IMR-90 (cell line): Measurements from ENCODE around the gene PCDHGB6.

Source experiments
- CEBPB ChIP-seq: IDR thresholded peaks from 2 replicates; pipeline ENCODE4 v1.6.1; 2012; ENCODE audit warnings: low read depth, low read length, improper control_type of control experiment
- FOS ChIP-seq: fragments of 150-350 bp; IDR thresholded peaks from 2 replicates; pipeline ENCODE4 v1.6.1; 2016; ENCODE audit warnings: low read depth, low read length
- NFE2L2 ChIP-seq: fragments of 150-350 bp; IDR thresholded peaks from 2 replicates; pipeline ENCODE4 v1.6.1; 2016; ENCODE audit warnings: low read depth, mild to moderate bottlenecking, low read length
- POLR2A ChIP-seq: IDR thresholded peaks from 2 replicates; pipeline ENCODE4 v1.6.1; 2012; ENCODE audit warnings: mild to moderate bottlenecking, low read depth, low read length
- RAD21 ChIP-seq: IDR thresholded peaks from 2 replicates; pipeline ENCODE4 v1.6.1; 2012; ENCODE audit warnings: low read length, improper control_type of control experiment
- RFX5 ChIP-seq: IDR thresholded peaks from 2 replicates; pipeline ENCODE4 v1.8.0; 2012; ENCODE audit warnings: low read depth, mild to moderate bottlenecking, low read length, moderate library complexity
- TF ChIP-seq, protein P1 (sequence below): conservative IDR thresholded peaks from 2 replicates; pipeline ENCODE4 v1.5.1; 2012; ENCODE audit warnings: mild to moderate bottlenecking, low read depth, low read length, improper control_type of control experiment

DNA sequence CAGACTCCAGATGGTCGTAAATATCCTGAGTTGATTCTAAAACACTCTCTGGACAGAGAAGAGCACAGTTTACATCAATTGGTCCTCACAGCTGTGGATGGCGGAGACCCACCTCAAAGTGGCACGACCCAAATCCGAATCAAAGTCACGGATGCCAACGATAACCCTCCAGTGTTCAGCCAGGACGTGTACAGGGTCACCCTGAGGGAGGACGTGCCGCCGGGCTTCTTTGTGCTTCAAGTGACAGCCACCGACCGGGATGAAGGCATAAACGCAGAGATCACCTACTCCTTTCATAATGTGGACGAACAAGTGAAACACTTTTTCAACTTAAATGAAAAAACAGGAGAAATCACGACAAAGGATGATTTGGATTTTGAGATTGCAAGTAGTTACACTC is 47.1 kb upstream of the PCDHGB6 start:
- TF ChIP-seq, protein P1, sequence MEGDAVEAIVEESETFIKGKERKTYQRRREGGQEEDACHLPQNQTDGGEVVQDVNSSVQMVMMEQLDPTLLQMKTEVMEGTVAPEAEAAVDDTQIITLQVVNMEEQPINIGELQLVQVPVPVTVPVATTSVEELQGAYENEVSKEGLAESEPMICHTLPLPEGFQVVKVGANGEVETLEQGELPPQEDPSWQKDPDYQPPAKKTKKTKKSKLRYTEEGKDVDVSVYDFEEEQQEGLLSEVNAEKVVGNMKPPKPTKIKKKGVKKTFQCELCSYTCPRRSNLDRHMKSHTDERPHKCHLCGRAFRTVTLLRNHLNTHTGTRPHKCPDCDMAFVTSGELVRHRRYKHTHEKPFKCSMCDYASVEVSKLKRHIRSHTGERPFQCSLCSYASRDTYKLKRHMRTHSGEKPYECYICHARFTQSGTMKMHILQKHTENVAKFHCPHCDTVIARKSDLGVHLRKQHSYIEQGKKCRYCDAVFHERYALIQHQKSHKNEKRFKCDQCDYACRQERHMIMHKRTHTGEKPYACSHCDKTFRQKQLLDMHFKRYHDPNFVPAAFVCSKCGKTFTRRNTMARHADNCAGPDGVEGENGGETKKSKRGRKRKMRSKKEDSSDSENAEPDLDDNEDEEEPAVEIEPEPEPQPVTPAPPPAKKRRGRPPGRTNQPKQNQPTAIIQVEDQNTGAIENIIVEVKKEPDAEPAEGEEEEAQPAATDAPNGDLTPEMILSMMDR = no peak
- TF ChIP-seq CEBPB = no peak
- no peak for TF ChIP-seq POLR2A
- no peak for TF ChIP-seq NFE2L2
- no peak for TF ChIP-seq FOS
- no peak for TF ChIP-seq RAD21
- TF ChIP-seq RFX5 = no peak
